ENCODE data around the gene SMIM24.

GRCh38 chr19:3462991-3463713 is 17.2 kb downstream of the SMIM24 start:
- TF ChIP-seq CTCF (conservative IDR thresholded peaks at IDR 0.05; ENCODE audit: low read length), result no peak
- no peak for TF ChIP-seq EZH2phosphoT487 (IDR thresholded peaks at IDR 0.05; ENCODE audit: borderline replicate concordance)
